GM21825 (cell line): ENCODE results near the gene RSRC1.
"Not testable (repeated sequence)": the region's sequence is repeated elsewhere in the genome, so short reads cannot be mapped to it uniquely, and the experiment has no call there.

Source experiments
- ATAC-seq: cut with Tn5 transposase; IDR thresholded peaks from one replicate; pipeline ENCODE4 v1.9.1; 2021; ENCODE audit warnings: mild to moderate bottlenecking, moderate library complexity; ENCODE audit not compliant: unreplicated experiment

The RSRC1 gene

DNA sequence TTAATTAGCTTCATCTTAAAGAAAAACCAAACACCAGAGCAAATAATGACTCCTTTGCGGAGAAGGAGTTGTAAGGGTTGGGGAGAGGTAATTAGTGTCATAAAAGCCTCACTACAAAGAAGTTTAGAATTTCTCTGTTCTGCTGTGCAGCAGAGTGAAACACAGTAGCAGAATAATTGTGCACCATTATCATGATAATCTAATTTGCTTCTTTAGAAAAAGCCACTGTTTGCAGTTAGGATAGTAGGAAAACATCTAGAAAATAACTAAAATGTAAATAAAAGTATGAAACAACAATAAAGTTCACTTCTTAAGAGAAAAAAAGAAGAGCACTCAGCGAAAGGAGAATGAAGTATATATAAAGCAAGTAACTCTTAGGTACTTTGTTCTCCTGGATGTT is 9.2 kb upstream of the RSRC1 start:
- ATAC-seq = no peak

DNA sequence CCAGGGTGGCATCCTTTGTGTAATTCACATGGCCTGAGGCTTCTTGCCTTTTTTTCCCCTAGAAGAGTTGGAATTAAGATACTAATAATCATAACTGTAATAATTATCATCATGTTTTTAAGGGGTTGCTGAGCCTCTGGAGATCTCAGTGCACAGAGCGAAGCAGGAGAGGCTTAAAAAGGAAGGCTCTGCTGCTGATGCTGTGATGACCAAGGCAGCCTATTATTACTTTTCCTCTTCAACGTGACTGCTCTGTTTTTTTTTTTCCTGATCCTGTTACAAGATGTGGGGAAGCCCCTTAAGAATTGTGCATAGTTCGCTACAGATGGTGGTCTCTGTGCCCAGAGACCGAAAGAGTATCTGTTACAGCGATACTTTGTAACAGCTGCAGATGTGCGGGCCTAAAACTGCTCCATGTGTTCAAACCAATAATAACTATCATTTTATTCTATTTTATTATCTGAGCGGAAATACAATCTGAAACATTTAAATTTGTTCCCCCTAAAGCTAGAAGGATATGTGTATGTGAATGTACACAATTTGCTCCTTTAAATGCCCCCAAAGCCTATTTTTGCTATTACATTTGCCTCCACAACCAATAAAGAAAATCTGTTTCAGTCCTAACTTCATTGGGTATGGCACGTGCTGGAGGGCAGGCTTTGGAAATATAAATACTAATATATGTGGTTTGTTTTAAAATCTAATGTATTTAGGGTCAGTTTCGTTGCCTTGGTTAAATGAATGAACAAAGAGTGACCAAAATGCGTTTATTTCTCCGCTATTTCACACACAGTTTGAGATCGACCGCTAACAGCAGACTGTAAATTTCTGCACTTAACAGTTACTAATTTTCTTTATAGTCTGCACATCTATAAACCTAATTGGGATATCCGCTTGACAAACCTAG is 8.3 kb upstream of the RSRC1 start:
- no peak for ATAC-seq

DNA sequence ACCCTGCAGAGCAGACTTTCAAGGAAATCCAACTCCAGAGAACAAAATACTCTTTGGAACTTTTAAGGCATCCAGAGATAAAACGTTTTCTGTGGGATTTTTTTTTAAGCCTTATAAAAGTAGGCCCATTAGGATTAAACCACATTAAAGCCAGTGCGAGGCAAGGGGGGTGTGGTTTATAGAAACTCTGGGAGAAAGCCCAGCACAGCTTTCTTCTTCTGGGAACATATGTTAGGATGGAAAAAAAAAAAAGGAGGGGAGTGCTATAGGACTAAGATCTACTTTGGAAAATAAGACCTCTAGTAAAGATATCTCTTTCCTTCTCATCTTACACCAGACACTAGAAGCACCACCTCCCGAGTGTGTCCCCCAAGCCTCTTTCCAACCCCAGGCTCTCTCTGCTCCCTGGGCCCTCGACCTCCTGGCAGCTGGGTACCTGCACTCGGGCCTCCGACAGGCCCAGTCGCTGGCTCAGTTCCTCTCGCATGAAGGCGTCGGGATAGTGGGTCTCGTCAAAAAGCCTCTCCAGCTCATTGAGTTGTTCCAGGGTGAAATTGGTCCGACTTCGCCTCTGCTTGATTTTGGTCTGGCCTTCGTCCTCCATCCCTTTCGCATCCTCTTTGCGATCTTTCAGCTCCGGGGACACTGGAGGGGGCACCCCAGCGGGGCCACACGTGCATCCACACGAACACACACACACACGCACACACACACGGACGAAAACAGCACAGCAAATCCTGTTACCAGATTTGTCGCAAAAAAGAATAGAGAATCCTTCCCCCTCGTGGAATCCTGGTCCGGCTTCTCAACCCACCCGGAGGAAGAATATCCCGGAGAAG is 7.4 kb upstream of the RSRC1 start:
- ATAC-seq = no peak

GRCh38 chr3:158103081-158103886 is 6.6 kb upstream of the RSRC1 start:
- ATAC-seq = no peak

DNA sequence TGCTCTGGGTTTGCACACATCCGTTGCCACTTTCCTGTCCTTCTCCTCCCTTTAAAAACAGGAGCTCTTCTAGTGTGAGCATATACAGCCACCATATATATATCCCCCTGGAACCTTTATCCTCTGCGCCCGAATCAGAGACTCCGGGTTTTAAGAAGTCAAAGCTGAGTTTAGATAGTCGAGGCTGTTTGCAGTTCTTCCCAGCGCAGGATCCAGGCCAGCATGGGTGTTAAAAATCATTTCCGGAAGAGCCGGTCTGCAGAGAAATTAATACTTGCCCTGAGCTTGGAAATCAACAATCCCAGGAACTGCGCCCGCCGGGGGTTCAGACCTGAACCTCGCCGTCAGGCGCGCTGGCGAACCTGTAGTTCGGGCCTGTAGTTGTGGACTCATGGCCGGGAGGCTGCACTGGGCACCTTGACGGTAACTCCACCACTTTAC is 6.0 kb upstream of the RSRC1 start:
- no peak for ATAC-seq

GRCh38 chr3:158104431-158104921 is 5.4 kb upstream of the RSRC1 start:
- no peak for ATAC-seq

GRCh38 chr3:158105119-158105709 is 4.7 kb upstream of the RSRC1 start:
- ATAC-seq = no peak

GRCh38 chr3:158105710-158106253 is 4.1 kb upstream of the RSRC1 start:
- ATAC-seq = no peak

DNA sequence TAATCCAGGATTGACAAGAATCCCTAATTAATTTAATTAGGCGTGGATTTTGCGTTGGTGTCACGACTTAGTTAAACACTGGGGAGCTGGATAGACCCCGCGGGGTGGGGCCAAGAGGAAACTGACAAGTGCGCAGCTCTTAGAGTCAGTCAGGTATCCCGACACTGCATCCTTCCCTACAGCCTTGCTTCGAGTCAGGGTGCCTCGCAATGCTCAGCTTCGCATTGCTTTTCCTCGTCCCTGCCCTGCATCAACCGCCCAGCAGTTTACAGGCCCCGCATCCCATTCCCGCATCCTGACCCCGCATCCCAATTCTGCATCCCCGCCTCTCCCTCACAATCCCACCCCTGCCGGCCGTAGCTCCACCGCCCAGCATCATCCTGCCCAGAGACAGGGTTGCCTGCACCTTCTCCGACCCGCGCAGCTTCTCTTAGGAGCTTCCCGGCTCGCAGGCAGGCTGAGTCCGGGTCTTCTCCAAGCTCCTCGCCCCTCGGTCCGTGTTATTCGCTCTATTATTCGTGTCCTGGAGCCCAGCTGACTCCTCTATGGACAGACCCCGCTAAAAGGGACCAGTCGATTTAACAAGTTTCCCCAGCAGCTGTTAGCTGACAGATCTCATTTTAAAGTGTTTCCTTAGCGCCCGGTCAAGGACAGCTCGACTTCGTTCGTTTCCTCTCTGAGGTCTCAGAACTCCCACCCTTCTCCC is 3.0 kb upstream of the RSRC1 start:
- no peak for ATAC-seq

DNA sequence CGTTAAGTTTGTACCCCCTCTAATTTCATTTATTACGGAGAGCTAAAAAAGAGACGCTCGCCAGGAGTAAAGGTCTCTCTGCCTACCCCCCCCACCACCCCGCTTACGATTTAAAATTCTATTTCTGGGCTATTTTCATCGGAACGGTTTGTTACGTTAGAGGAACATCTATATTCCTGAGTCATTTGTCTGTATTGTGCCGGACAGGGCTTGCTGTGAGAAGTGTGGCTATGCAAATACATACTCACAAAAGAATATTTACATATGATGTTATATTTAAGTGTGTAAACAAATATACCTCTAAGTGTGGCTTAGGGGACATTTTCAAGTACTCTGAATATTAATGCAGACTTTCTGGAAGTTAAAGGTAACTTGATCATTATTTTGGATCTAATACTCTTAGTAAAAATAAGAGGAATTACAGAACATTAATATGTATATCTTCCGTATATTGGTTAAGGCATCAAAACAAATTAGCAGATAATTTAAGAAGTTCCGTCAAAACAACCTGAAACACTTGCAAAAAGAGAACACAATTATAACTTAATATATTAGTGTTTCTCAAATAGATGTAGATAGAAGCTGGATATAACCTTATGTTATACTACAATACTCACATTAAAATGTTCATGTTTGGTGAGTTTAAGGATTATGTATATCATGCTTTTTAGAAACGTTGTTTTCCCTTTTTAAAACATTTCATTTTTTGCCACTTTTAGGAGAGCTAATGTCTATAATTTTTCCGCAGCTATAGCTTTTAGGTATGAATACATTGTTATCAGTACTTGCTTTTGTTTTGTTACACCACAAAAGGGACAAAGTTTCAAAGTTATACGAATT is 2.1 kb upstream of the RSRC1 start:
- ATAC-seq = no peak

GRCh38 chr3:158108445-158108985 is 1.4 kb upstream of the RSRC1 start:
- no peak for ATAC-seq

GRCh38 chr3:158109295-158109803 is 540 bp upstream of the RSRC1 start:
- ATAC-seq = no peak

- ATAC-seq = peak; percentile 4
These were observed 749 bp downstream of the RSRC1 start for GRCh38 chr3:158110658-158111018.

- ATAC-seq = no peak
These were observed 2.0 kb downstream of the RSRC1 start for GRCh38 chr3:158111861-158112260.

DNA sequence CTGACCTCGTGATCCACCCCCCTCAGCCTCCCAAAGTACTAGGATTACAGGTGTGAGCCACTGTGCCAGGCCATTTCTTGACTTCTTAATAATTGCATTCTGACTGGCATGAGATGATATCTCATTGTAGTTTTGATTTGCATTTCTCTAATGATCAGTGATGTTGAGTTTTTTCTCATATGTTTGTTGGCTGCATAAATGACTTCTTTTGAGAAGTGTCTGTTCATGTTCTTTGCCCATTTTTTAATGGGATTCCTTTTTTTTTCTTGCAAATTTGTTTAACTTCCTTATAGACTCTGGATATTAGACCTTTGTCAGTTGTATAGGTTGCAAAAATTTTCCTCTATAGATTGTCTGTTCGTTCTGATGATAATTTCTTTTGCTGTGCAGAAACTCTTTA is 3.7 kb downstream of the RSRC1 start:
- not testable (repeated sequence) for ATAC-seq

- ATAC-seq = no peak
These were observed 10.4 kb downstream of the RSRC1 start for GRCh38 chr3:158120330-158120729.

DNA sequence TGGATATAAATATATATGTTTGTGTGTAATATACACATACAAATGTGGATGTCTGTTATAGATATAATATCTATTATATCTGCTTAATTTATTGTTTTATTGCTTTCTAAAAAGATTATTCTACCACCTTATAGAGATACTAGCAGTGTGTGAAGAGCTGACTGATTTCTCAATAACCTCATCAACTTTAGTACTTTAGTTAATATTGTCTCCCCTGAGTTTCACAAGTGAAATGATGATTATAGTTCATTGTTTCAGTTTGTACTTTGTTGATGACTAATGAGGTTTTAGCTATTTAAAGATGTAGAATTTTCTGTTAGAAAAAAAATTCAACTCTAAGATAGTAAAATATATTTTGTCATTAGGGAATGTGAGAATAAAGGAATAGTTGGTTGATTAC is 11.4 kb downstream of the RSRC1 start:
- peak; percentile 70 for ATAC-seq

DNA sequence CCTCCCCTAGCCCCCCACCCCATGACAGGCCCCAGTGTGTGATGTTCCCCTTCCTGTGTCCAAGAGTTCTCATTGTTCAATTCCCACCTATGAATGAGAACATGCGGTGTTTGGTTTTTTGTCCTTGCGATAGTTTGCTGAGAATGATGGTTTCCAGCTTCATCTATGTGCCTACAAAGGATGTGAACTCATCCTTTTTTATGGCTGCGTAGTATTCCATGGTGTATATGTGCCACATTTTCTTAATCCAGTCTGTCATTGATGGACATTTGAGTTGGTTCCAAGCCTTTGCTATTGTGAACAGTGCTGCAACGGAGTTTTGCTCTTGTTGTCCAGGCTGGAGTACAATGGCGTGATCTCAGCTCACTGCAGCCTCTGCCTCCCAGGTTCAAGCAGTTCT is 12.8 kb downstream of the RSRC1 start:
- not testable (repeated sequence) for ATAC-seq
